Neural cell (in vitro differentiated cells): ENCODE results near the gene KMT2B. TPM values are rescaled to one million over a fixed set of nuclear protein-coding genes. Genes with fewer than 3 reads are reported as not detected.

Source experiments
- H2AFZ ChIP-seq: fragments of 200-600, 300-800 bp; sonication (generic), shearing (Covaris generic); 2 replicates; pipeline ENCODE4 v1.6.0; 2014; ENCODE audit warnings: low read depth, mild to moderate bottlenecking, antibody characterized with exemption, low read length, moderate library complexity
- H3F3A ChIP-seq: fragments of 200-600 bp; shearing (Covaris generic); 2 replicates; pipeline ENCODE4 v1.6.1; 2016; ENCODE audit warnings: mild to moderate bottlenecking, moderate library complexity, mixed read lengths, antibody characterized with exemption, low read length; ENCODE audit not compliant: insufficient read depth, poor library complexity, severe bottlenecking
- H3K27ac ChIP-seq: fragments of 200-600, 300-800 bp; sonication (generic), shearing (Covaris generic); 2 replicates; pipeline ENCODE4 v1.5.1; 2014; ENCODE audit warnings: mild to moderate bottlenecking, low read length, moderate library complexity
- H3K27me3 ChIP-seq: fragments of 300-800, 200-600 bp; sonication (generic), shearing (Covaris generic); 2 replicates; pipeline ENCODE4 v1.6.0; 2014; ENCODE audit warnings: mild to moderate bottlenecking, low read depth, low read length, moderate library complexity; ENCODE audit not compliant: insufficient read depth
- H3K36me3 ChIP-seq: fragments of 300-800, 200-600 bp; sonication (generic), shearing (Covaris generic); 2 replicates; pipeline ENCODE4 v1.5.1; 2014; ENCODE audit warnings: mild to moderate bottlenecking, antibody characterized with exemption, low read length, moderate library complexity; ENCODE audit not compliant: insufficient read depth
- H3K4me2 ChIP-seq: fragments of 300-800, 200-600 bp; sonication (generic), shearing (Covaris generic); 2 replicates; pipeline ENCODE4 v1.6.0; 2014; ENCODE audit warnings: mild to moderate bottlenecking, low read length
- H3K4me3 ChIP-seq: fragments of 300-800, 200-600 bp; sonication (generic), shearing (Covaris generic); 2 replicates; pipeline ENCODE4 v1.5.1; 2014; ENCODE audit warnings: mild to moderate bottlenecking, low read length, moderate library complexity
- H3K79me2 ChIP-seq: fragments of 200-600 bp; shearing (Covaris generic); replicated peaks from 2 replicates; pipeline ENCODE4 v1.6.0; 2014; ENCODE audit warnings: mild to moderate bottlenecking, low read length, moderate library complexity; ENCODE audit not compliant: insufficient read depth
- H3K9ac ChIP-seq: fragments of 300-800, 200-600 bp; sonication (generic), shearing (Covaris generic); 2 replicates; pipeline ENCODE4 v1.6.1; 2016; ENCODE audit warnings: mild to moderate bottlenecking, low read length, mixed read lengths
- H3K9me2 ChIP-seq: fragments of 200-600 bp; shearing (Covaris generic); 2 replicates; pipeline ENCODE4 v1.6.1; 2016; ENCODE audit warnings: mild to moderate bottlenecking, low read length, mixed read lengths; ENCODE audit not compliant: insufficient read depth
- H3K9me3 ChIP-seq: fragments of 200-600, 300-800 bp; sonication (generic), shearing (Covaris generic); 2 replicates; pipeline ENCODE4 v1.6.1; 2016; ENCODE audit warnings: mild to moderate bottlenecking, mixed run types, low read length, moderate library complexity, mixed read lengths
- H4K20me1 ChIP-seq: fragments of 200-600 bp; shearing (Covaris generic); 2 replicates; pipeline ENCODE4 v1.6.1; 2016; ENCODE audit warnings: mild to moderate bottlenecking, mixed run types; ENCODE audit not compliant: insufficient read depth
- CTCF ChIP-seq: fragments of 450-650 bp; IDR thresholded peaks from 2 replicates; pipeline ENCODE4 v1.5.1; 2014; ENCODE audit warnings: antibody characterized with exemption, mild to moderate bottlenecking, moderate library complexity; ENCODE audit not compliant: poor library complexity, severe bottlenecking
- EP300 ChIP-seq: fragments of 450-650 bp; conservative IDR thresholded peaks from 2 replicates; pipeline ENCODE4 v1.6.1; 2014; ENCODE audit warnings: antibody characterized with exemption, mild to moderate bottlenecking, moderate library complexity; ENCODE audit not compliant: poor library complexity, severe bottlenecking
- EZH2 ChIP-seq: fragments of 200-600, 300-800 bp; shearing (Covaris generic), sonication (generic); IDR thresholded peaks from 2 replicates; pipeline ENCODE4 v1.6.1; 2014; ENCODE audit warnings: antibody characterized with exemption, low read length, borderline replicate concordance, mild to moderate bottlenecking; ENCODE audit not compliant: insufficient read depth, poor library complexity, severe bottlenecking
- MXI1 ChIP-seq: fragments of 450-650 bp; conservative IDR thresholded peaks from 2 replicates; pipeline ENCODE4 v1.6.1; 2014; ENCODE audit warnings: antibody characterized with exemption, mild to moderate bottlenecking; ENCODE audit not compliant: poor library complexity, severe bottlenecking
- POLR2AphosphoS5 ChIP-seq: IDR thresholded peaks from 2 replicates; pipeline ENCODE4 v1.6.1; 2012
- RAD21 ChIP-seq: fragments of 450-650 bp; conservative IDR thresholded peaks from 2 replicates; pipeline ENCODE4 v1.6.1; 2014; ENCODE audit warnings: antibody characterized with exemption, mild to moderate bottlenecking, moderate library complexity
- REST ChIP-seq: IDR thresholded peaks from 2 replicates; pipeline ENCODE4 v1.6.1; 2012; ENCODE audit warnings: borderline replicate concordance
- SMC3 ChIP-seq: fragments of 450-650 bp; conservative IDR thresholded peaks from 2 replicates; pipeline ENCODE4 v1.6.1; 2014; ENCODE audit warnings: antibody characterized with exemption, mild to moderate bottlenecking, moderate library complexity; ENCODE audit not compliant: poor library complexity
- TAF1 ChIP-seq: IDR thresholded peaks from 2 replicates; pipeline ENCODE4 v1.6.1; 2012; ENCODE audit warnings: low read depth
- polyA plus RNA-seq: library from polyadenylated mRNA; depleted of rRNA; stranded (reverse); fragments of >200 nt; gene quantifications from 2 replicates; pipeline ENCODE4 v1.2.3, GENCODE V29; 2014

KMT2B gene
- polyA plus RNA-seq, 1 donor from 2014 or later, result 15.8 TPM

- H3K4me3 ChIP-seq, result no peak overlapping the region
- H4K20me1 ChIP-seq, result no peaks in the 10 kb centered on the region
- H3K36me3 ChIP-seq, result no peaks in the 10 kb centered on the region
- peaks cover 9% of the 10 kb centered on the region for H3K79me2 ChIP-seq
- H3K9me2 ChIP-seq, result no peaks in the 10 kb centered on the region
- H3K27me3 ChIP-seq, result no peaks in the 10 kb centered on the region
- TF ChIP-seq POLR2AphosphoS5, result no peak
- TF ChIP-seq EZH2, result no peak
- TF ChIP-seq EP300, result no peak
- no peak for TF ChIP-seq CTCF
- no peak for TF ChIP-seq TAF1
- no peak for TF ChIP-seq MXI1
- TF ChIP-seq REST, result no peak
- no peak for TF ChIP-seq SMC3
- TF ChIP-seq RAD21, result no peak
- no peak overlapping the region for H3K27ac ChIP-seq
- no peaks in the 10 kb centered on the region for H3F3A ChIP-seq
- H3K4me2 ChIP-seq, result no peak overlapping the region
- no peaks in the 10 kb centered on the region for H3K9me3 ChIP-seq
- no peak overlapping the region for H2AFZ ChIP-seq
- no peak overlapping the region for H3K9ac ChIP-seq
Measured at GRCh38 chr19:35713904-35714495, 3.8 kb upstream of the KMT2B start.

GRCh38 chr19:35714601-35715354, 3.0 kb upstream of the KMT2B start:
- H3K9me3 ChIP-seq, result no peaks in the 10 kb centered on the region
- H3F3A ChIP-seq, result no peaks in the 10 kb centered on the region
- TF ChIP-seq MXI1 (no peak), CTCF (peak; percentile 19)
- no peaks in the 10 kb centered on the region for H3K36me3 ChIP-seq
- no peak overlapping the region for H3K4me3 ChIP-seq
- no peaks in the 10 kb centered on the region for H4K20me1 ChIP-seq
- H2AFZ ChIP-seq, result no peak overlapping the region
- no peaks in the 10 kb centered on the region for H3K9me2 ChIP-seq
- H3K4me2 ChIP-seq, result no peak overlapping the region
- H3K27me3 ChIP-seq, result no peaks in the 10 kb centered on the region
- H3K27ac ChIP-seq, result no peak overlapping the region
- peaks cover 17% of the 10 kb centered on the region for H3K79me2 ChIP-seq
- no peak overlapping the region for H3K9ac ChIP-seq
